C4-2B (cell line): ENCODE results near the gene CHD3.

Experiments
- H3K27ac ChIP-seq: fragments of 450-650 bp; 2 replicates; pipeline ENCODE4 v1.5.1; 2017
- ZFX ChIP-seq: fragments of 450-650 bp; IDR thresholded peaks from 2 replicates; pipeline ENCODE4 v1.6.1; 2017
- TF ChIP-seq, protein P1 (sequence below): fragments of 450-650 bp; conservative IDR thresholded peaks from 2 replicates; pipeline ENCODE4 v1.5.1; 2017; ENCODE audit warnings: mild to moderate bottlenecking

Gene CHD3

GRCh38 chr17:7894866-7895265 is 6.3 kb downstream of the CHD3 start:
- TF ChIP-seq ZFX: no peak
- TF ChIP-seq, protein P1, sequence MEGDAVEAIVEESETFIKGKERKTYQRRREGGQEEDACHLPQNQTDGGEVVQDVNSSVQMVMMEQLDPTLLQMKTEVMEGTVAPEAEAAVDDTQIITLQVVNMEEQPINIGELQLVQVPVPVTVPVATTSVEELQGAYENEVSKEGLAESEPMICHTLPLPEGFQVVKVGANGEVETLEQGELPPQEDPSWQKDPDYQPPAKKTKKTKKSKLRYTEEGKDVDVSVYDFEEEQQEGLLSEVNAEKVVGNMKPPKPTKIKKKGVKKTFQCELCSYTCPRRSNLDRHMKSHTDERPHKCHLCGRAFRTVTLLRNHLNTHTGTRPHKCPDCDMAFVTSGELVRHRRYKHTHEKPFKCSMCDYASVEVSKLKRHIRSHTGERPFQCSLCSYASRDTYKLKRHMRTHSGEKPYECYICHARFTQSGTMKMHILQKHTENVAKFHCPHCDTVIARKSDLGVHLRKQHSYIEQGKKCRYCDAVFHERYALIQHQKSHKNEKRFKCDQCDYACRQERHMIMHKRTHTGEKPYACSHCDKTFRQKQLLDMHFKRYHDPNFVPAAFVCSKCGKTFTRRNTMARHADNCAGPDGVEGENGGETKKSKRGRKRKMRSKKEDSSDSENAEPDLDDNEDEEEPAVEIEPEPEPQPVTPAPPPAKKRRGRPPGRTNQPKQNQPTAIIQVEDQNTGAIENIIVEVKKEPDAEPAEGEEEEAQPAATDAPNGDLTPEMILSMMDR: no peak
- H3K27ac ChIP-seq: no peak overlapping the region

GRCh38 chr17:7897090-7897489 is 8.5 kb downstream of the CHD3 start:
- H3K27ac ChIP-seq: no peak overlapping the region
- TF ChIP-seq ZFX: no peak
- TF ChIP-seq, protein P1: no peak

- TF ChIP-seq, protein P1: no peak
- TF ChIP-seq ZFX: no peak
- no peak overlapping the region for H3K27ac ChIP-seq
Observed at GRCh38 chr17:7897773-7898172, 9.2 kb downstream of the CHD3 start.

DNA sequence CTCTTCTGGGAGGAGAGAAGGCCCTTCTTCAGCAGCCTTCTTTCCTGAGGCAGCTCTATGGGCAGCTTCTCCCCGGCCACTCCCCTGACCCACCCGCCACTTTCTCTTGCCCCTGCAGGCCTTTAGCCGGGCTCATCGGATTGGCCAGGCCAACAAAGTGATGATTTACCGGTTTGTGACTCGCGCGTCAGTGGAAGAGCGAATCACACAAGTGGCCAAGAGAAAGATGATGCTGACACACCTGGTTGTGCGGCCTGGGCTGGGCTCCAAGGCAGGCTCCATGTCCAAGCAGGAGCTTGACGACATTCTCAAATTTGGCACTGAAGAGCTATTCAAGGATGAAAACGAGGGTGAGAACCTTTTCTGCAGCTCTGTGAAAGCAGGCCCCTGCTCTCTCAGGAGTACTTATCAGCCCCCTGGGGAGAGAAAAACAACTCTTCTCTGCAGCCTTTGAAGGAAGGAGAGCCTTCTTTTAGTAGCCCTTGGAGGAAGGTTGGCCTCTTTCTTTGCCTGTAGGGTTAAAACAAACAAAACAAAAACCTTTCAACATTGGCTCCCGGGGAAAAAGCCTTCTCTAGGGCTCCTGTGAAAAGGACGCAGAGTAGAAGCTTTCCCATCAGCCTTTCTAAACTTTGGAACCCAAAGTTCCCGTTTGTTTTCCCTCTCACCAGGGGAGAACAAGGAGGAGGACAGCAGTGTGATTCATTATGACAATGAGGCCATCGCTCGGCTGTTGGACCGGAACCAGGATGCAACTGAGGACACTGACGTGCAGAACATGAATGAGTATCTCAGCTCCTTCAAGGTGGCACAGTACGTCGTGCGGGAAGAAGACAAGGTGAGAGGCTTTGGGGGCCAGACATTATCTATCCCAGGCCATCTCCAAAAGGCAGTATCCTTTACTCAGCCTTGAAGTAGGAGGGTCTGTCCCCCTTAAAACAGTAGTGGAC is 14.8 kb downstream of the CHD3 start:
- peak overlapping the region; percentile 70 for H3K27ac ChIP-seq
- no peak for TF ChIP-seq ZFX
- TF ChIP-seq, protein P1: no peak

DNA sequence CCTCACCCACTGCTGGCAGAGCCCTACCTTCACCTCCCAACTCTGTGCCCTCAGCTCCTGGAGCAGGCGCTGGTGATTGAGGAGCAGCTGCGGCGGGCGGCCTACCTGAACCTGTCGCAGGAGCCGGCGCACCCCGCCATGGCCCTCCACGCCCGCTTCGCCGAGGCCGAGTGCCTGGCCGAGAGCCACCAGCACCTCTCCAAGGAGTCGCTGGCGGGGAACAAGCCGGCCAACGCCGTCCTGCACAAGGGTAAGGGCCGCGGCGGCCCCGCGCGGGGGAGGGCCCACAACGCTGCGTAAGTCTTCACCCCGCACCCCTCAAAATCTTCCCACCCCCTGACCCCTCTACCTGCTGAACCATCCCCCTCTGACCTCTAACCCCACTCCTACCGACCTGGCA is 20.5 kb downstream of the CHD3 start:
- TF ChIP-seq, protein P1: no peak
- TF ChIP-seq ZFX: no peak
- no peak overlapping the region; the same call in 1 of the 2 replicates for H3K27ac ChIP-seq

- TF ChIP-seq, protein P1: no peak
- no peak overlapping the region for H3K27ac ChIP-seq
Observed at GRCh38 chr17:7910281-7910680, 21.7 kb downstream of the CHD3 start.

DNA sequence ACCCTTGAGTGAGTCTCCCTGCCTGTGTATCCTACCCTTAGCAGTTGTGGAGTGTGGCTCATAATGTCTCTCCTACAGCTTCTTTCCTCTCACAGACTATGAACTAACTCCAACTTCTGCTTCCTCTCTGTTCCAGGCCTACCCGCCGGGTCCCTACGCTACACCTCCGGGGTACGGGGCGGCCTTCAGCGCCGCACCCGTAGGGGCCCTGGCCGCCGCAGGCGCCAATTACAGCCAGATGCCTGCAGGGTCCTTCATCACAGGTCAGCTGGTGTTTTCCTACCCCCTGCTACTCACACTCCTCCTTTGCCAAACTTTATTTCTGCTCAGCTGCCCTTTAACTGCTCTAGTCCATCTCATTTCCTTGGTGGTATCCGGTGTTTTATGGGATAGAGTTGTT is 22.1 kb downstream of the CHD3 start:
- no peak overlapping the region for H3K27ac ChIP-seq
- TF ChIP-seq, protein P1: no peak
- no peak for TF ChIP-seq ZFX
